Measurements from ENCODE around the gene UFSP2.
A peak's percentile ranks its signal among the peaks of the same experiment; 100 is the strongest.
"Not testable (repeated sequence)": the region's sequence is repeated elsewhere in the genome, so short reads cannot be mapped to it uniquely, and the experiment has no call there.

Gene UFSP2

DNA sequence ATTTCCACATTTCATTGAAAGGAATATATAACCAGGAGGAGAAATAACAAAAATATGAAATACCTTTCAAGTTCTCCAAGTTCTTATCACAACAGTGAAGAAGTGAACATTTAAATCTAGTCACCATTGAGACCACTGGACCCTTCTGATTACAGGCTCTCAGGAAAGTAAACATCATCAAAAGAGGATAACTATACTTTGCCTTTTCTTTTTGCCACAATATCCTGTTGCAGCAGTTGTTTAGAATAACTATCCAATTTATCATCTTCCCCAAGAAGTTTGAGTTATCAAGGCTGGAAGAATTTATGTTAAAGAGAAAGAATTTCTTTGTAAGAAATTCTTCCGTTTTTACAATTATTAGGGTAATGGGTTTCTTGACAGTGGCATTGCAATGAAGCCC lies 33.6 kb downstream of the UFSP2 start:
- Histone ChIP-seq H3K4me3 (no peak overlapping the region), H3K27ac (no peak overlapping the region)

DNA sequence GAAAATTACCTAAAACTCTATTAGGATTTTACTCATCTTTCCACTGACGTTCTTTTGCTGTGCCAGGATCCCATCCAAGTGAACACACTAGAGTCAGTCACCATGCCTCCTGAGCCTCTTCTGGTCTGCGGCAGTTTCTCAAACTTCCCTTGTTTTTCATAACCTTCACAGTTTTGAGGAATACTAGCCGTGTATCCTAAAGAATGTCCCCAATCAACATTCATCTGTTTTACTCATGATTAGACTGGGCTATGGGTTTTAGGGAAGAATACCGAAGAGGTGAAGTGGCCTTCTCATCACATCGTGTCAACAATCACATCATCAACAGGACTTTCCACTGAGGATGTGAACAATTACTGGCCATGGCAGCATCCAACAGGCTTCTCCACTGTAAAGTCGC lies 34.8 kb downstream of the UFSP2 start:
- H3K4me3 ChIP-seq = no peak overlapping the region

DNA sequence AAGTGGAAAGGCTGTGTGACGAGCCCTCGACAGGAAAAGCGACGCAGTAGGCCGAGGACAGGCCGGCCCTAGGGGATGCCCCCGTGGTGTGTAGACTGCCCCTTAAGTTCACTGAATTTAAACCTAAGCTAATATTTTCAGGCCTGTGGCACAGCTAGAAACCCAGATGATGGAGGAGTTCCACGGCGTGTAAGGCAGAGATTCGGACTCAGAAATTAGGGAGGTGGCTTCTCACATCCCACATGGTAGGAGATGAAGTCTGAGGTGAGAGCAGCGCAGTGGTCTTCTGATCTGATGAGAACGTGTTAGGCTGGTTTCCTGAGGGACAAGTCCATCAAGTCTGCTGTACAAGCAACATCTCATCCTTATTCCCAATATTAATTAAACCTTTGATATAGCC lies 37.8 kb downstream of the UFSP2 start:
- Histone ChIP-seq H3K27ac (no peak overlapping the region), H3K4me3 (no peak overlapping the region)

More for the DNA sequence above, 34.8 kb downstream of the UFSP2 start:
- H3K27ac ChIP-seq = no peak overlapping the region

DNA sequence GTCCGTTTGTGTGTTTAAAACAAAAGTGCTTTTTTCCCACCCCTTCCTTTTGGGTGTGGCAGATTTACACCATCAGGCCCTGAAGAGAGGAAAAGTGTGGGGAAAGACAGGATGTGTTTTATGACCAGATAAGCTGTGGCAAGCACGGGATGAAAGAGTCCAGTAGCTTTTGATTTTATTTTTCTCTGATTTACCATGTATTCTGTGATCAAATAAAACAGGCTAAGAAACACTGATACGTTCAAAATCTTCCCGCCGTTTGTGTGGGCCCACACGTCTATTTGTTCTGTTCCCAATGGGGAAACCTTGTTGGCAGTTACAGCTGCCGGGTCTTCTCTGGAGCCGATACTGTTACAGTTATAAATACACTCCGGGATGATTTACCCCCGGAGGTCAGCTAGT lies 40.8 kb downstream of the UFSP2 start:
- Histone ChIP-seq H3K4me3 (no peak overlapping the region), H3K27ac (peak overlapping the region in 2 of 21 experiments; percentile 9 to 12)

DNA sequence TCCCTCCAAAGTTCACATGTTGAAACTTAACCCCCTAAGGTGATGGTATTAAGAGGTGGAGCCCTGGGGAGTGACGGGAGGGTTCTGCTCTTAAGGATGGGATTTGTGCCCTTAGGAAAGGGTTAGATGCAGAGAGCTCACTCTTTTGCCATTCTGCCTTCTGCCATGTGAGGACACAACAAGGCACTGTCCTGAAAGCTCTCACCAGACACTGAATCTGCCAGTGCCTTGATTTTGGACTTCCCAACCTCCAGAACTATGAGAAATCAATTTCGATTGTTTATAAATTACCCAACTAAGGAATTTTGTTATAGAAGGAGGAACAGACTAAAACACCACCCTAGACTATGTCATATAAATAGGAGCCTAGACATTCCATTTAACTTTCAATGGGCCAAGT lies 41.7 kb downstream of the UFSP2 start:
- H3K27ac ChIP-seq = peak overlapping the region in 2 of 21 experiments; percentile 7 to 12
- no peak overlapping the region for H3K4me3 ChIP-seq

DNA sequence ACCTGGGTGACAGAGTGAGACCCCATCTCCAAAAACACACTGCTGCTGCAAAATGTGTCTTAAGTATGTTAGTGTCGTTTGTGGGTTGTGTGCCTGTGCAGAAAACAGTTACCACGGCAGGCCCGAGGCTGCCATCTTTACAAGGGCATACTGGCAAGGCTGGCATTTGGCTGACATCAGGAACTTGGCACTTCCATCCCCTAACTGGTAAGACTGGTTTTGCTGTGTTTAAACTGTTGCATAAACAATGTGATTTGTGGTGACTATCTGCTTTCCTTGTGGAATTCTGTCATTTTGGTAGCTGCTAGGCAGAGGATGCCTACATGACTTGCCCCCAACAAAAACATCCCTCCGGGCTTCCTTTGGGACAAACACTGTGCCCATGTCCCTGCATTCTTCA lies 42.3 kb downstream of the UFSP2 start:
- no peak overlapping the region for H3K4me3 ChIP-seq
- H3K27ac ChIP-seq = peak overlapping the region in 2 of 21 experiments; percentile 7 to 12

- no peak overlapping the region for H3K27ac ChIP-seq
- H3K4me3 ChIP-seq = no peak overlapping the region
Measured at GRCh38 chr4:185382754-185383153, 43.0 kb downstream of the UFSP2 start.

- Histone ChIP-seq H3K27ac (no peak overlapping the region), H3K4me3 (no peak overlapping the region)
Measured at GRCh38 chr4:185381288-185382196, 44.2 kb downstream of the UFSP2 start.

DNA sequence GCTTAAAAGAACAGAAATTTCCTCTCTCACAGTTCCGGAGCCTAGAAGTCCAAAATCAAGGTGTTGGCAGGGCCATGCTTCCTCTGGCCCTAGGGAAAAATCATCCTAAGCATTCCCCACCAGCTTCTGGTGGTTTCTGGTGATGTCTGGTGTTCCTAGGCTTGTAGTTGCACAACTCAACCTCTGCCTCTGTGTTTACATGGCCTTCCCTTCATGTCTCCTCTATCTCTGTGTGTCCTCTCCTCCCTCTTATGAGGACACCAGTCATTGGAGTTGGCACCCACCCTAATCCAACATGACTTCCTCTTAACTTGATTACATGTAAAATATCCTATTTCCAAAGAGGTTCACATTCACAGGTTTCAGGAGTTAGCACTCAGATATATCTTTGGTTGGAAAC lies 45.4 kb downstream of the UFSP2 start:
- Histone ChIP-seq H3K4me3 (no peak overlapping the region), H3K27ac (peak overlapping the region in 1 of 21 experiments; percentile 30)

DNA sequence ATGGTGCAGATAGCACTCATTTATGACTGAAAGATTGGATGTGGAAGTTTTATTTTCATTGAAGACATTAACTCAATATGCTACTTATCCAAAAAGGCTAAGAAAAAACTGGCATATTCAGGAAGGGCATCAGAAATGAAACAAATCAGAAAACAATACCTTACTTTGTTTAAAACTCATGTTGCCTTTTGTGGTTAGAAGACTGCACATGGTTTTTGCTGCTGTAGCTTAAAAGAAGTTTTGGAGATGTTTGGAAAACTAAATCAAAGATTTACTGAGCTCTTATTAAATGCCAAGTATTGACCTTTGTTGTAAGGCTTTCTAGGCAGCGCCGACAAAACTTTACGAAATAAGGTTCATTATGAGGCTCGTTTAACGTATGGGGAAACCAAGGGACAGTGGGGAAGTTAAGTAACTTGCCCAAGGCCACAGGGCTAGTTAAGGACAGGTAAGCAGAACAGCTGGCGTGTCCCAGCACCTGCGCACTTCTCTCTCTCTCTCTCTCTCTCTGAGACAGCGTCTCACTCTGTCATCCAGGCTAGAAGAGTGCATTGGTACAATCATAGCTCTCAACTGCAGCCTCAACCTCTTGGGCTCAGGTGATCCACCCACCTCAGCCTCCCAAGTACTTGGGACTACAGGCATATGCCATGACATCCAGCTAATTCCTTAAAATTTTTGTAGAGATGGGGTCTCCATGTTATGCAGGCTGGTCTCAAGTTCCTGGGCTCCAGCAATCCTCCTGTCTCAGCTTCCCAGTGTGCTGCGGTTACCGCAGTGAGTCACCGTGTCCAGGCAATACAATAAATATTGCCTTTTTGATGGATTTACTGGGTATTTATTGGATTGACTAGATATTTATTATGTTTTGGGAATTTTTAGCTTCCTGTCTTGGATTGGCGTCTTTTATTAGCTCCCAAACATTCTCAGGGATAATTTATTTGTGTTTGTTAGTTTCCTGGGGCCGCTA lies 46.2 kb downstream of the UFSP2 start:
- Histone ChIP-seq H3K27ac (peak overlapping the region in 1 of 21 experiments; percentile 30), H3K4me3 (no peak overlapping the region)

DNA sequence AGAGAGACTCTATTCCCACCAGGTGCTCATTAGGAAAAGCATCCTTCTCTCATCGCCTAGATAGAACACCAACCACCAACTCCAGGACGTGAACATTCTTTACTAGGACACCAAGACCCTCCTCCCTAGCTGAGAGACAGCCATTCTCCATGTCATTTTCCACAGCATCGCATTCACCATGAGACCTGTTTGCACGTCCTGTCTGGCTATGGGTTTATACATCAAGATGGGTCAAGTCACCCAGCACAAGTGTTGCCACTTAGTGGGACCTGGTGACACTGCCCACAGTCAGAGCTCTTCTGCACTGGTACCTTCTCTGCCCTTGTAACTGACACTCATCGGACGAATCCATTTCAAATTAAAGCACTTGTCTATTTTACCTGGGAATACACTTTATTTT lies 47.5 kb downstream of the UFSP2 start:
- Histone ChIP-seq H3K4me3 (no peak overlapping the region), H3K27ac (no peak overlapping the region)

GRCh38 chr4:185374573-185374972 lies 51.2 kb downstream of the UFSP2 start:
- Histone ChIP-seq H3K4me3 (no peak overlapping the region), H3K27ac (no peak overlapping the region)

GRCh38 chr4:185374027-185374426 lies 51.7 kb downstream of the UFSP2 start:
- no peak overlapping the region for H3K27ac ChIP-seq
- no peak overlapping the region for H3K4me3 ChIP-seq

DNA sequence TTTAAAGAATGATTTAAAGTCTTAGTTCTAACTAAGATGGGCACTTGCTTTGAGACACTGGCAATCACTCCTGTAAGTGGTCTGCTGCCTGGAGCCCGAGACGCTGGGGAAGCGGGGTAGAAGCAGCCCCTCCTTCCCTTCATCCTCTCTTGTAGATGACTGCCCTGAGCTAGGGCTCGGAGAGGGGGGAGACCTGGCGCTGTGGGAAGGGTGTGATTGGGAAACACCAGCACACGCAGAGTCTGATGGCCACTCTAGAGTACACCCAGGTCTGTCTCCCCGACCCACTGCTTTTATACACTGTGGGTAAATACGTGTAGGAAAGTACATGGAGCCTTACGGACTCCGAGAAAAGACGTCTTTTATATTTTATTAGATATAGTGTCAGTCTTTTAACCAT lies 54.1 kb downstream of the UFSP2 start:
- H3K4me3 ChIP-seq = no peak overlapping the region
- H3K27ac ChIP-seq = no peak overlapping the region

DNA sequence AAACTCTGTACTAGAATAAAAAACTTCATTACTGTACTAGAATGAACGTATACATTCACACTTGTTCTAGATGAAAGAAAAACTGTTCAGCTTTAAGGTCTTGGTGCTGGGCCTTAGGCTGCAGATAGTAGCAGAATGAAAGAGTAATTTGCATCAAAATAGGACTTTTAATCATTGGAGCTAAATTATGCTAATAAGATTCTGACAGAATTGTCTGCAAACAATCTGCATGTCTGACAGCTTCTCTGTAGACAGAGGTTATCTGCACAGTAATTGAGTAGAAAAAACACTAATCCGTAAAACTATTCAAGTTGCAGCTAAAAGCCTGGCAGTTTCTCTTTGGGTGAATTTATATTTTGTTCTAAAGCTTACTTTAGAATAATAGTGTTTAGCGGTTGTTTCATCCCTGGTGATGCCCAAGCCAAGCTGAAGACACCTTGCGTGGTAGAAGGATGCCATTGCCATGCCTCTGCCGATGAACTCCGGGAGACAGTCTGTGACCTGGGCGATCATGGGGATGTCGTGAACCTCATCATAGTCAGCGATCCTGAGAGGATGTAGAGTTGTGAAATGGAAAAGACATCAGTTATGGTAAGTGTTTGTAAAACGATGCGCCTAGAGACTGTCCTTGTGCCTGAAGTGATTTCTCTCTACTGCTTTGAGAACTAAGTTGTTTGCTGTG lies 55.4 kb downstream of the UFSP2 start:
- H3K4me3 ChIP-seq = no peak overlapping the region

GRCh38 chr4:185369731-185370130 lies 56.0 kb downstream of the UFSP2 start:
- H3K4me3 ChIP-seq = no peak overlapping the region
- H3K27ac ChIP-seq = no peak overlapping the region

More for the DNA sequence above, 55.4 kb downstream of the UFSP2 start:
- H3K27ac ChIP-seq = no peak overlapping the region

- no peak overlapping the region for H3K4me3 ChIP-seq
- no peak overlapping the region for H3K27ac ChIP-seq
Measured at GRCh38 chr4:185364886-185365285, 60.9 kb downstream of the UFSP2 start.

DNA sequence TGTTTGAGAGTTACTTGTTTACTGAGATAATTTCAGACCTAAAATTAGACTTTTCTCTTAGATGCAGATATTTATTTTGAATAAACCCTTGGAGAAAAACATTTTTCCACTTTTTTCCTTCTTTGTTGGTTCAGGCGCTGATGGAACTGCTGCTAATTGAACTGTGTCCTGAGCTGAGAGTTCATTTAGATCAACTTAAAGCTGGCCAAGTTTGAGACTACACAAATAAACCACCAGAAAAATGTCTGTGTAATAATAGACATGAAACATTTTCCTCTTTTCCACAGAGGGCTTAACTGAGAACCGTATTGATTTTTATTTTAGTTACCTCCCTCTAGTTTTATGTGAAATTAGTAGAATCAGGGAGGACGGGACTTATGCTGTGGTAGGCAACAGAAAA lies 62.5 kb downstream of the UFSP2 start:
- H3K4me3 ChIP-seq = no peak overlapping the region
- H3K27ac ChIP-seq = no peak overlapping the region

GRCh38 chr4:185362570-185362969 lies 63.2 kb downstream of the UFSP2 start:
- not testable (repeated sequence) for H3K4me3 ChIP-seq, H3K27ac ChIP-seq

GRCh38 chr4:185361872-185362271 lies 63.9 kb downstream of the UFSP2 start:
- no peak overlapping the region for H3K27ac ChIP-seq
- H3K4me3 ChIP-seq = no peak overlapping the region

Measured in skin epidermis (tissue), 12 donors.